ENCODE measurements around the gene DTNB.
"Not testable (repeated sequence)": the region's sequence is repeated elsewhere in the genome, so short reads cannot be mapped to it uniquely, and the experiment has no call there.

DTNB gene

GRCh38 chr2:25710750-25711149 is 37.4 kb upstream of the DTNB start:
- no peak for TF ChIP-seq CTCF (IDR thresholded peaks at IDR 0.05; ENCODE audit: low read depth, low read length, missing control alignments)
- no peak for DNase-seq (ENCODE audit: low read depth)
- in situ Hi-C loops (cut with HindIII; ENCODE audit: low sequenced_read_pairs): no loop called here
- no peak overlapping the region for H3K4me3 ChIP-seq (ENCODE audit: low read depth, low read length)

GRCh38 chr2:25709349-25709748 is 36.0 kb upstream of the DTNB start:
- TF ChIP-seq CTCF (IDR thresholded peaks at IDR 0.05; ENCODE audit: low read depth, low read length, missing control alignments): no peak
- H3K4me3 ChIP-seq (ENCODE audit: low read depth, low read length): no peak overlapping the region
- in situ Hi-C loops (cut with HindIII; ENCODE audit: low sequenced_read_pairs): no loop called here
- no peak for DNase-seq (ENCODE audit: low read depth)

GRCh38 chr2:25707927-25708590 is 34.7 kb upstream of the DTNB start:
- in situ Hi-C loops (cut with HindIII; ENCODE audit: low sequenced_read_pairs): no loop called here
- TF ChIP-seq CTCF (IDR thresholded peaks at IDR 0.05; ENCODE audit: low read depth, low read length, missing control alignments): no peak
- no peak for DNase-seq (ENCODE audit: low read depth)
- no peak overlapping the region for H3K4me3 ChIP-seq (ENCODE audit: low read depth, low read length)

GRCh38 chr2:25705575-25705974 is 32.2 kb upstream of the DTNB start:
- in situ Hi-C loops (cut with HindIII; ENCODE audit: low sequenced_read_pairs); DNase-seq (ENCODE audit: low read depth); H3K4me3 ChIP-seq (ENCODE audit: low read depth, low read length): not testable (repeated sequence)

GRCh38 chr2:25701801-25702200 is 28.4 kb upstream of the DTNB start:
- TF ChIP-seq CTCF (IDR thresholded peaks at IDR 0.05; ENCODE audit: low read depth, low read length, missing control alignments): no peak
- no peak overlapping the region for H3K4me3 ChIP-seq (ENCODE audit: low read depth, low read length)
- no peak for DNase-seq (ENCODE audit: low read depth)
- in situ Hi-C loops (cut with HindIII; ENCODE audit: low sequenced_read_pairs): no loop called here

- peak; percentile 82 for TF ChIP-seq CTCF (IDR thresholded peaks at IDR 0.05; ENCODE audit: low read depth, low read length, missing control alignments)
- in situ Hi-C loops (cut with HindIII; ENCODE audit: low sequenced_read_pairs): no loop called here
- DNase-seq (ENCODE audit: low read depth): no peak
- H3K4me3 ChIP-seq (ENCODE audit: low read depth, low read length): no peak overlapping the region
These were observed 26.9 kb upstream of the DTNB start for GRCh38 chr2:25700221-25700660.

GRCh38 chr2:25699216-25699615 is 25.8 kb upstream of the DTNB start:
- in situ Hi-C loops (cut with HindIII; ENCODE audit: low sequenced_read_pairs): no loop called here
- TF ChIP-seq CTCF (IDR thresholded peaks at IDR 0.05; ENCODE audit: low read depth, low read length, missing control alignments): no peak
- H3K4me3 ChIP-seq (ENCODE audit: low read depth, low read length): no peak overlapping the region
- DNase-seq (ENCODE audit: low read depth): no peak
